NCI-H2227 (cell line): ENCODE data around the gene TMEM242.

Experiments
- DNase-seq: peaks from one replicate; lab custom pipeline; 2025; ENCODE audit not compliant: unreplicated experiment; lab: John Stamatoyannopoulos, UW

TMEM242 gene

DNA sequence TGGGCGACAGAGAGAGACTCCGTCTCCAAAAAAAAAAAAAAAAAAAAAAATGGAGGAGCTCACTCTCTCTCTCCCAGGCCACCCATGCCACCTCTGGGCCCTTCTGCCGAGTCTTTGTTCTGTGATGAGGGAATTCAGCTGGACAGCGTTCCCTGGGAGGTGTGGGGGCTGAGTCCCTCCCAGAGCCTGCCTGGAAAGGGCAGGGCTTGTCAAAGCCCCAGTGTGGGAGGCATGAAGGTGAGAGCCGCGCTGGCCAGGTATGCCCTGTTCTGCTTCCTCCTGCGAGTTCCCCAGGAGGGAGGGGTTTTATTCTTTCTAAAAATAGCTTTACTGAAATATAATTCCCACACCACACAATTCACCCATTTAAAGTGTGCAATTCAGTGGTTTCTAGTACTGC lies 69.6 kb downstream of the TMEM242 start:
- DNase-seq, result no peak

DNA sequence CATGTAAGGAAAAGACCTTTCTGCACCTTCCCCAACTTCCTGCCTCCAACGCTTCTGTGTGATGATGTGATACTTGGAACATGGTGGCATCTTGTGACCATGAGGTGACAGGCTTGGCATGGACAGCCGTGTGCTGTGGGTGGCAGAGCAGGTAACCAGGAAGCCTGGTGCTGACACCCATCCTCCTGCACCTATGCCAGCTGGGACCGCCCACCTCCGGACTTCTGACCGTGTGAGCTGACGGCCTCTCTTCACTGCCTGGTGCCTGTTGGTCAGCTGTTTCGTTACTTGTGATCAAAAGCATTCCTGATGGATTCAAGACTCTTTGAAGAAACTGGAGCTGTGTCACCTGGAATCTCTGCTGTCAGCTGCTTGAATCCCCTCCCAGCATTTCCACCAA lies 70.3 kb downstream of the TMEM242 start:
- DNase-seq, result no peak

GRCh38 chr6:157251586-157252247 lies 71.6 kb downstream of the TMEM242 start:
- DNase-seq, result no peak

GRCh38 chr6:157249826-157250225 lies 73.5 kb downstream of the TMEM242 start:
- DNase-seq, result no peak

GRCh38 chr6:157248264-157248663 lies 75.1 kb downstream of the TMEM242 start:
- no peak for DNase-seq

GRCh38 chr6:157246771-157247484 lies 76.4 kb downstream of the TMEM242 start:
- no peak for DNase-seq

- no peak for DNase-seq
These were observed 77.2 kb downstream of the TMEM242 start for GRCh38 chr6:157246048-157246630.

DNA sequence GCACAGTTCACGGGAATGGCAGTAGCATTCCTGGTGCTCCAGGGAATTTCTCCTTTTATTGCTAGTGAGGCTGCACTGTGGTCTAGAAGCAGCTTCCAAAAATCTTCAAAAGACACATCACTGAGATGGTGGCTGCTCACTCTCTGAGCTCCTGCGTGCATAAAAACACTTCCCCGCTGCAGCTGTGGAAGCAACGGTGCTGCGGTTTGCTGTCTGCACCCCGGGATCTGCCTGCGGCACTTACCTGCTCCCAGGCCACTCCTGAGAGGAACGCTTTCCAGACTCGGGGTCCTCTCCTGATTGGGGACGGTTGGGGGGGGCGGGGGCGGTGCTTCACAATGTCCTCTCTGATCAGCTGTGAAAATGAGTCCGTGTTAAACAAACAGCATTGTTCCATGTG lies 77.9 kb downstream of the TMEM242 start:
- no peak for DNase-seq

DNA sequence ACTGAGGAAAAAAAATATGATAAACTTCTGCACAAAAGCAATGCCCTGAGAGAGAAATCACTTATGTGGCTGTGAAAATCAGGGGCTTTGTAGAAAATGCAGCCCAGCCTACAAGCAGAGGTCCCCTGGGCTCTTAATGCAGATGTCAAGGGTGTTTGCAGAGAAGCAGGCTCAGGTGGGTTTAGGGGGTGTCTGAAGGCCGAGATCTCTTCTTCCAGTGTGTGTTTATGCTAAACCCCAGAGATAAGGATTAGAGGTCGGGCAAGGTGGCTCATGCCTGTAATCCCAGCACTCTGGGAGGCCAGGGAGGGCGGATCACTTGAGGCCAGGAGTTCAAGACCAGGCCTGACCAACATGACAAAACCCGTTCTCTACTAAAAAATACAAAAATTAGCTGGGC lies 78.5 kb downstream of the TMEM242 start:
- no peak for DNase-seq

- no peak for DNase-seq
These were observed 79.1 kb downstream of the TMEM242 start for GRCh38 chr6:157244175-157244574.

DNA sequence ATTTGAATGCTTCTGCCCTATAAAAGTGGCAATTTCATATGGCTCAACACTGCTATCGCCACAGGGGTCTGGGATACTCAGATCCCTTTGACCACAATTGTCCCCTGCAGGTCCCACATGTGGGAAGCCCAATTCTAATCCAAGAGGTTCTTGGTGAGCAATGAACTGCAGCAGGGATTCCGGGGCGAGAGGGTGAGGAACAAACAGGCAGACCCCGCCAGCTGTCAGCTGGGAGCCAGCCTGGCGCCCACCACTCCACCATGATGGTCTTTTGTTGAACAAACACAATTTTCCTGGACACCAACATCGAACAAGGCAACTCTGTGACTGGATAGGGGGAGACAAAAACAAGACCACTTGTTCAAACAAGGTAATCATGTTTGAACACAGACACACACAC lies 80.5 kb downstream of the TMEM242 start:
- DNase-seq, result no peak

GRCh38 chr6:157240960-157241311 lies 82.4 kb downstream of the TMEM242 start:
- DNase-seq, result no peak

DNA sequence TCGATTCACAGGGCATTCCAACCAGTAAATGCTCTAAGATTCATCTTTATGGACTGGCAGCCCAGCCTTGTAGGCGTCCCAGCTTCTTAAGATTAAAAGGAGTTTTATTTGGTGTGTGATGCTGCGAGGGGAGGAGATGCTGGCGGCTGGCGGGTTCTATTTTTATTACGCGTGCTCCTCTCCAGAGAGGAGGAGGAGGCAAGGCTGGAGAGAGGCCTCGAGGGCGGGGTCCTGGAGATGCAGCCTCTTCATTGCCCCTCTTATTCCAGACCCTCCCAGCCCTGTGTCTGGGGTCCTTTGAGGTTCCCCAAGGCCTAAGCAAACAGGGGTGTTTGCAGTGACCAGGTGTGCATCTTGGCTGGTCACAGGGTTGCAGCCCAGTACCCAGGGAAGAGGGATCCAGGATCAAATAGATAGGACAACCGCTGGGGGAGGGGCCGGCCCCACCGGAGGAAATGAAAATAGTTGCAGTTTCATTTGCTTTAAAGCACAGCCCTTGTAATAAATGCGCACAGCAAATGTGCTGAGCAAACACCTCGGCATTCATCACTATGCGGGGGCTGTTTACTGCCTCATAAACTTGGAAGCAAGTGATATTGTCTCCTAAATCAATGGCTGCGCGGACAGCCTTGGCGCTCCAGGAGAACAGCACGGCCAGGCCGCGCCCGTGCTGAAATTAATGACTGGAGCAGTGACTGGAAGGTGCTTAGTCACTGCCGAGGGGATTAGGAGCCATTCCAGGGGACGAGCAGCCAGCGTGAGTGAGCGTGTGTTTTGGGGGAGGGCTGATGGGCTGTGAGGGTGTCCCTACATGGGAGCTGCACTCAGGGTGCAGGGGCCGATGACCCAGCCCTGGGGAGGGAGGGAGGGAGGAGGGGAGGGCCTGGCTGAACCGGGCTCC lies 83.0 kb downstream of the TMEM242 start:
- peak; percentile 6 for DNase-seq

DNA sequence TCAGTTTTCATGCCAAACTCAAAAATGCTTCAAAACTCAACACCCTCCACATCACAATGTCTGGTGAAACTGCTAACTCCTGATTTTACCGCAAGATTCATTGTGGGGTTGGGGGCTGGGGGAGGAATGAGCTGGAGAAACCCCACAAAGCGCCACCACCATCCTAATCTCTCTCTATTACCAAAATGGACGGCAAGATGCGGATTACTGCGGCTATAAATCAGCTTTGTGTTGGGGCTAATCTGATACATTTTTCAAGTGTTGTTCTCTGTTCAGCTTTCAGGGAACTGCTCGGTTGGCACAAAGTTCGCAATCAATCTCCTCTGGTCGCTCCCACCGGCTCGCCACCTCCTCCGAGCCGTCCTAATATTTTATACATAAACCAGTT lies 83.7 kb downstream of the TMEM242 start:
- DNase-seq, result no peak
